ENCODE measurements around the gene DEFB131B.
"Not testable (repeated sequence)": the region's sequence is repeated elsewhere in the genome, so short reads cannot be mapped to it uniquely, and the experiment has no call there.

Gene DEFB131B

GRCh38 chr11:71878059-71878458, at the start of gene DEFB131B:
TSS of gene DEFB131B (plus strand) at chr11:71878453. CDS start at chr11:71878453, 0 bp downstream.
- not testable (repeated sequence) for DNase-seq (ENCODE audit: low read depth in 2 of 2)

DNA sequence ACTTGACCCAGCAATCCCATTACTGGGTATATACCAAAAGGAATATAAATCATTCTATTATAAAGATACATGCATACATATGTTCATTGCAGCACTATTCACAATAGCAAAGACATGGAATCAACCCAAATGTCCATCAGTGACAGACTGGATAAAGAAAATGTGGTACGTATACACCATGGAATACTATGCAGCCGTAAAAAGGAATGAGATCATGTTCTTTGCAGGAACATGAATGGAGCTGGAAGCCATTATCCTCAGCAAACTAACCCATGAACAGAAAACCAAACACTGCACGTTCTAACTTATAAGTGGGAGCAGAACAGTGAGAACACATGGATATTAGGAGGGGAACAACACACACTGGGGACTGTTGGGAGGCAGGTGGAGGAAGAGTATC, 49.0 kb upstream of the DEFB131B start:
- DNase-seq (ENCODE audit: low read depth in 2 of 2), result not testable (repeated sequence)

GRCh38 chr11:71829686-71830085, 48.6 kb upstream of the DEFB131B start:
- not testable (repeated sequence) for DNase-seq (ENCODE audit: low read depth in 2 of 2)

DNA sequence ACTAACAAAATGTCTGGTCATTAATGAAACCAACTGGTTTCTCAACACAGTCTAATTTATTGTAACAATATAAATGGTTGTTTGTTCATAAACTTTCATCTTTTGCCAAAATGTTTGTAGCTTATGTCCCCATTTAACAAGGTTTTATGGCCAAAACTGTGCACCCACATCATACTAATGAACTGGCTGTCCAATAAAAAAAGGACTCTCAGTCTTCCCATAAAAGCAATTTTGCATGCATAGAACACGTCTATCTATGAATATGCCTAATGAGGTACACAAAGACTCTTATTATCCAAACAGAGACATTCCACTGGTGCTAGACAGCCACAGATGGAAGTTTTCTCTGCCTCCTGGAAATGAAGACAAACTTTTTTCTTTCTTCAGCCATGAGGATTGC, 45.4 kb upstream of the DEFB131B start, which contains the start of gene DEFB108B:
Gene DEFB108B (plus strand): TSS at position 390 of the 400 bp plus-strand sequence. CDS start 0 bp downstream, at position 390.
- not testable (repeated sequence) for DNase-seq (ENCODE audit: low read depth in 2 of 2)

- DNase-seq (ENCODE audit: low read depth in 2 of 2), result not testable (repeated sequence)
These were observed 35.5 kb upstream of the DEFB131B start for GRCh38 chr11:71842720-71843119.

DNA sequence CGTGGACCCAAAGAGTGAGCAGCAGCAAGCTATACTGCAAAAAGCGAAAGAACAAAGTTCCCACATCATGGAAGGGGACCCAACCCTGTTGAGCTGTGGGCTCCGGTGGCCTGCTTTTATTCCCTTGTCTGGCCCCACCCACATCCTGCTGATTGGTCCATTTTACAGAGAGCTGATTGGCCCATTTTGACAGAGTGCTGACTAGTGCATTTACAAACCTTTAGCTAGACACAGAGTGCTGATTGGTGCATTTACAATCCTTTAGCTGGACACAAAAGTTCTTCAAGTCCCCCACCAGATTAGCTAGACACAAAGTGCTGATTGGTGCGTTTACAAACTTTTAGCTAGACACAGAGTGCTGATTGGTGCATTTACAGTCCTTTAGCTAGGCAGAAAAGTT, 34.9 kb upstream of the DEFB131B start:
- not testable (repeated sequence) for DNase-seq (ENCODE audit: low read depth in 2 of 2)

- DNase-seq (ENCODE audit: low read depth in 2 of 2), result no peak
These were observed 34.4 kb upstream of the DEFB131B start for GRCh38 chr11:71843858-71844257.

DNA sequence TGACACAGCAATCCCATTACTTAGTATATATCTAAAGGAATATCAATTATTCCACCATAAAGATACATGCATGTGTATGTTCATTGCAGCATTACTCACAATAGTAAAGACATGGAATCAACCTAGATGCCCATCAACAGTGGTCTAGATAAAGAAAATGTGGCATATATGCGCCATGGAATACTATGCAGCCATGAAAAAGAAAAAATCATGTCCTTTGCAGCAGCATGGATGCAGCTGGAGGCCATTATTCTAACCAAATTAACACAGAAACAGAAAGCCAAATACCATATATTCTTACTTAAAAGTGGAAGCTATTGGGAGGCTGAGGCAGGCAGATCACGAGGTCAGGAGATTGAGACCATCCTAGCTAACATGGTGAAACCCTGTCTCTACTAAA, 24.4 kb upstream of the DEFB131B start:
- not testable (repeated sequence) for DNase-seq (ENCODE audit: low read depth in 2 of 2)

DNA sequence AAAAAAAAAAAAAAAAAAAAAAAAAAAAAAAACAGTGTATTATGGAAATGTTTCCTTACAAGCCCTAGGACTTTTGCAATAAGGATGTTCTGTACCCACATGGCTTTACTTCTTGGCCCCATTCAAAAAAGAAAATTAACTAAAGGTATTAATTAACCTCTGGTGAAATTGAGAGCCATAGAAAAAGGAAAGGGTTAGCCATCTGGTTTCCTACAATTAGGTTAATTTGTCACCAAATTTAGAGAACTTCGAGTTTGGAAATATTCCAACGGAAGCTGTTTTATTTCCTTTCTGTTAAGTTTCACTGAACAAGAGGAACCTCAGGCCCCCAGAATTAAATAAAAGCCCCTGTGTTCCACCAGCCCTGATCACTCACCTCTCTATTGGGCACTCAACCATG, 22.4 kb upstream of the DEFB131B start:
- not testable (repeated sequence) for DNase-seq (ENCODE audit: low read depth in 2 of 2)

DNA sequence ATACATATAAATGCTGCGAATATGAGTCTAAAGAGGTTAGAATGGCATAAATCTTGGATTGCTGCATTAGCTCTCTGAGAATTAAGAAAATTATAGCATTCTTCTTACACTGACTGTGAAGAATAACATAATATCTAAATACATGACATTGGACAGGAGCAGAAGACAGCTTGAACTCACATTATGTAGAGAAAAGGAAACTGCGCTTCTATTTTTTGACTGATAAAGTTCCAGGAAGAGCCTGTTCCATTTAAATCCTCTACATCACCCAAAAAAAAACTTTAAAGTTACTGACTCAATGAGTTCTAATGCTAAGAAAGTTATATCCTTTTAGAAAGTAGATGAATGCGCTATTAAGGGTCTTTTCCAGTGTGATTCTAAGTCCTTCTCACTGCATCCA, 17.4 kb upstream of the DEFB131B start:
- DNase-seq (ENCODE audit: low read depth in 2 of 2), result not testable (repeated sequence)

- not testable (repeated sequence) for DNase-seq (ENCODE audit: low read depth in 2 of 2)
These were observed 14.2 kb upstream of the DEFB131B start for GRCh38 chr11:71863978-71864627.

GRCh38 chr11:71867209-71867608, 11.0 kb upstream of the DEFB131B start:
- not testable (repeated sequence) for DNase-seq (ENCODE audit: low read depth in 2 of 2)

DNA sequence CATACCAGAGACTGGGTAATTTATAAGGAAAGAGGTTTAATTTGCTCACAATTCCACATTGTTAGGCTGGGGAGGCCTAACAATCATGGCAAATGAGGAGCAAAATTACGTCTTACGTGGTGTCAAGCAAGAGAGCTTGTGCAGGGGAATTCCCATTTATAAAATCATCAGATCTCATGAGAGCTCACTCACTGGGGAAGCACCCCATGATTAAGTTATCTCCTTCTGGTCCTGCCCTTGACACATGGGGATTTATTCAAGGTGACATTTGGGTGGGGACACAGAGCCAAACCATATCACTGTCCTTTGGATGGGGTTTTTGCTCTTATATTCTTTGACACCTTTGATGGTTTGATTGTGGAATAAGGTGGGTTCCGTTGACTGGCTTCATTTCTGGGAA, 8.3 kb upstream of the DEFB131B start:
- DNase-seq (ENCODE audit: low read depth in 2 of 2), result not testable (repeated sequence)

GRCh38 chr11:71870661-71871060, 7.6 kb upstream of the DEFB131B start:
- not testable (repeated sequence) for DNase-seq (ENCODE audit: low read depth in 2 of 2)

DNA sequence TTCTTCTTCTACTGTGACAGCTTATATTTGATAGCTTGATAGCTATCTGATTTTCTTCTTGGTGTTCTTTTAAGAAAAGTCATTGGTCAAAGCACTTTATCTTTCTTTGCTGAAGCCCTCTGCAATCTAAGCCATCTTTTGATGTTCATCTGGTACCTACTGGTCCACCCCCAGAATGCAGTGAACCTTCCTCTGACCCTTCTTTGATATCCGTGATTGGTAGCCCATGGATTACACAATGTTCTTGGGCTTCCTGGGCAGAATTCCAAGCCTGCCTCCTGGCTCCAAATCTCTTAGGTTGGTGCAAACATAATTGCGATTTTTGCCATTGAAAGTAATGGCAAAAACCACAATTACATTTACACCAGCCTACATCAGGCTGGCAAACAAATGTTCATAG, 2.0 kb upstream of the DEFB131B start:
- not testable (repeated sequence) for DNase-seq (ENCODE audit: low read depth in 2 of 2)

- DNase-seq (ENCODE audit: low read depth in 2 of 2), result not testable (repeated sequence)
These were observed 7.6 kb downstream of the DEFB131B start for GRCh38 chr11:71885806-71886205.

- not testable (repeated sequence) for DNase-seq (ENCODE audit: low read depth in 2 of 2)
These were observed 10.2 kb downstream of the DEFB131B start for GRCh38 chr11:71888335-71889010.

DNA sequence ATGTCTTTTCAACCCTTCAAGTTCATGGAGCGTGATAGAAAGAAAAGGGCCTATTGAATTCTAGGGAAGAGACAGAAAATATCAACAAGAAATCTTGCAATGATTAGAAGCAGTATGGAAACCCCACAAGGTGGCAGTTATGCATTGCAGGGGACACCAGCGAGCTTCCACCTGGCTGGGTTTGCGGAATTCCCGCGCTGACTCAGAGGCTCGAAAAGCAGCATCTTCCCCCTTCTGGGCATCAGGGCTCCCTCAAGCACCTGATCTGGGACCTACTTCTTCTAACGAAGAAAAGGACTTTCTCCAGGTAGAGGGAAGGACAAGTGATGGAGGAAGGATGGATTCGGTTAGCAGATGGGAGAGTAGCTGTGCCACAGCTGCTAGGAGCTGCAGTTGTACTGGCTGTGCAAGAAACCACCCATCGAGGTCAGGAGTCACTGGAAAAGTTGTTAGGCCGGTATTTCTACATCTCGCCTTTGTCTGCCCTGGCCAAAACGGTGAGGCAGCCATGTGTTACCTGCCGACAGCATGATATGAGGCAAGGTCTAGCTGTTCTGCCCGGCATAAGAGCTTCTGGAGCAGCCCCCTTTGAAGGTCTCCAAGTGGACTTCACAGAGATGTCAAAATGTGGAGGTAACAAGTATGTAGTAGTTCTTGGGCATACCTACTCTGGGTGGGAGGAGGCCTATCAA, 11.1 kb downstream of the DEFB131B start:
- not testable (repeated sequence) for DNase-seq (ENCODE audit: low read depth in 2 of 2)

GRCh38 chr11:71895961-71896360, 17.7 kb downstream of the DEFB131B start:
- DNase-seq (ENCODE audit: low read depth in 2 of 2), result no peak

DNA sequence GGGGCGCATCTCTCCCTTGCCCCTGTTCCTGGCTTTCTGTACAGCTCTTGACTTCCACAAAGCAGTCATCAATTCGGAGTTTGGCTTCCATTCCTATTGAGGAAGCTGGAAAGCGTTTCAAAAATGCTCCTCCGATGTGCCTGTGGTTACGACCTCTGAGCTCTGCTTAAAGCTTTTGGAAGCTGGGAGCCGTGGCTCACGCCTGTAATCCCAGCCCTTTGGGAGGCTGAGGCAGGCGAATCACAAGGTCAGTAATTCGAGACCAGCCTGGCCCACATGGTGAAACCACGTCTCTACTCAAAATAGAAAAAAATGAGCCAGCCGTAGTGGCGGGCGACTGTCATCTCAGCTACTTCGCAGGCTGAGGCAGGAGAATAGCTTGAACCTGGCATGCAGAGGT, 22.9 kb downstream of the DEFB131B start:
- not testable (repeated sequence) for DNase-seq (ENCODE audit: low read depth in 2 of 2)

- no peak for DNase-seq (ENCODE audit: low read depth in 2 of 2)
These were observed 30.0 kb downstream of the DEFB131B start for GRCh38 chr11:71908218-71908617.

DNA sequence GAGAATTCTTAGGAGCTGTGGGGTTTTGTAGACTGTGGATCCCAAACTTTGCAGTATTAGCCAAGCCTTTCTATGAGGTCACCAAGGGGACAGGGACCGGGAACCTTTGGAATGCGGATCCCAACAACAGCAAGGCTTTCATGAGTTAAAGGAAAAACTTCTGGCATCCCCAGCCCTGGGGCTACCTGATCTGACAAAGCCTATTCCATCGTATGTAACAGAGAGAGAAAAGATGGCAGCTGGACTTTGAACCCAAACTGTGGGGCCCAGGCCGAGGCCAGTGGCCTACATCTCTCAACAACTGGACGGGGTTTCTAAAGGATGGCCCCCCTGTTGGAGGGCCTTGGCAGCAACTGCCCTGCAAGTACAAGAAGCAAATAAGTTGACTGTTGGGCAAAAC, 32.5 kb downstream of the DEFB131B start:
- DNase-seq (ENCODE audit: low read depth in 2 of 2), result not testable (repeated sequence)
